Endothelial cell of umbilical vein (primary cell): ENCODE data around the gene PRPF8.

Source experiments
- EZH2 ChIP-seq: IDR thresholded peaks from 2 replicates; pipeline ENCODE4 v1.6.1; 2012; ENCODE audit warnings: borderline replicate concordance, low read depth, mild to moderate bottlenecking, moderate library complexity, low read length, inconsistent platforms; ENCODE audit not compliant: severe bottlenecking
- POLR2AphosphoS5 ChIP-seq: IDR thresholded peaks from 2 replicates; pipeline ENCODE4 v1.6.1; 2012; ENCODE audit warnings: low read depth, mild to moderate bottlenecking, control low read depth, low read length, moderate library complexity; ENCODE audit not compliant: insufficient read depth
- TF ChIP-seq, protein P1 (sequence below), 2 donors: IDR thresholded peaks; 1 replicate in 1 of 2; 2 replicates in 1 of 2; pipeline ENCODE4 v1.5.1; 2011; ENCODE audit warnings: low read length in 2 of 2, mild to moderate bottlenecking in 2 of 2, moderate library complexity in 2 of 2, control low read depth in 1 of 2, inconsistent platforms in 1 of 2, low read depth in 1 of 2; ENCODE audit not compliant: insufficient read depth in 1 of 2; ENCODE audit errors: extremely low read depth in 1 of 2

GRCh38 chr17:1695365-1695764 lies 10.7 kb upstream of the PRPF8 start:
- TF ChIP-seq, protein P1, sequence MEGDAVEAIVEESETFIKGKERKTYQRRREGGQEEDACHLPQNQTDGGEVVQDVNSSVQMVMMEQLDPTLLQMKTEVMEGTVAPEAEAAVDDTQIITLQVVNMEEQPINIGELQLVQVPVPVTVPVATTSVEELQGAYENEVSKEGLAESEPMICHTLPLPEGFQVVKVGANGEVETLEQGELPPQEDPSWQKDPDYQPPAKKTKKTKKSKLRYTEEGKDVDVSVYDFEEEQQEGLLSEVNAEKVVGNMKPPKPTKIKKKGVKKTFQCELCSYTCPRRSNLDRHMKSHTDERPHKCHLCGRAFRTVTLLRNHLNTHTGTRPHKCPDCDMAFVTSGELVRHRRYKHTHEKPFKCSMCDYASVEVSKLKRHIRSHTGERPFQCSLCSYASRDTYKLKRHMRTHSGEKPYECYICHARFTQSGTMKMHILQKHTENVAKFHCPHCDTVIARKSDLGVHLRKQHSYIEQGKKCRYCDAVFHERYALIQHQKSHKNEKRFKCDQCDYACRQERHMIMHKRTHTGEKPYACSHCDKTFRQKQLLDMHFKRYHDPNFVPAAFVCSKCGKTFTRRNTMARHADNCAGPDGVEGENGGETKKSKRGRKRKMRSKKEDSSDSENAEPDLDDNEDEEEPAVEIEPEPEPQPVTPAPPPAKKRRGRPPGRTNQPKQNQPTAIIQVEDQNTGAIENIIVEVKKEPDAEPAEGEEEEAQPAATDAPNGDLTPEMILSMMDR (IDR thresholded peaks at IDR 0.05; ENCODE audit: extremely low read depth in 1 of 2, insufficient read depth in 1 of 2, low read depth in 1 of 2, low read length in 2 of 2): no peak
- no peak for TF ChIP-seq POLR2AphosphoS5
- TF ChIP-seq EZH2: no peak
